ENCODE measurements around the gene CCDC57. TPM values are rescaled to one million over a fixed set of nuclear protein-coding genes. Genes with fewer than 3 reads are reported as not detected.

The CCDC57 gene
- total and polyA plus RNA-seq, 3 experiments from 2014 or later = 39.2 to 77.6 (median 69.8) TPM

- no peaks in the 10 kb centered on the region for H3K36me3 ChIP-seq (ENCODE audit: insufficient read depth, low read length)
- H3K9me3 ChIP-seq (ENCODE audit: low read length) = no peaks in the 10 kb centered on the region
- H3K4me3 Mint-ChIP-seq = peak overlapping the region; percentile 80 to 92 (median 84)
- H3K36me3 Mint-ChIP-seq = no peaks in the 10 kb centered on the region
- H3K27me3 ChIP-seq (ENCODE audit: insufficient read depth, low read length, poor library complexity, severe bottlenecking) = no peaks in the 10 kb centered on the region
- H3K27me3 Mint-ChIP-seq = no peaks in the 10 kb centered on the region
- ChIA-PET POLR2A (interaction anchor here (2.5 kb wide), 1 partner anchor 22 kb away, joined by 10 read pairs; no protein-coding TSS in a partner anchor), CTCF (no interaction called here)
- peak overlapping the region; percentile 49 for H3K4me3 ChIP-seq (ENCODE audit: low read length)
- H3K4me1 Mint-ChIP-seq = peaks cover 5 to 24% (median 11%) of the 10 kb centered on the region in 3 donors
- no peaks in the 10 kb centered on the region for H3K9me3 Mint-ChIP-seq
- DNase-seq = no peak
- H3K27ac ChIP-seq (ENCODE audit: low read depth, low read length) = peak overlapping the region; percentile 54
- H3K27ac Mint-ChIP-seq = peak overlapping the region; percentile 61 to 97 (median 90)
- peaks cover 31% of the 10 kb centered on the region for H3K4me1 ChIP-seq (ENCODE audit: insufficient read depth, low read length)
These were observed 15.1 kb upstream of the CCDC57 start for GRCh38 chr17:82227629-82228277.

DNA sequence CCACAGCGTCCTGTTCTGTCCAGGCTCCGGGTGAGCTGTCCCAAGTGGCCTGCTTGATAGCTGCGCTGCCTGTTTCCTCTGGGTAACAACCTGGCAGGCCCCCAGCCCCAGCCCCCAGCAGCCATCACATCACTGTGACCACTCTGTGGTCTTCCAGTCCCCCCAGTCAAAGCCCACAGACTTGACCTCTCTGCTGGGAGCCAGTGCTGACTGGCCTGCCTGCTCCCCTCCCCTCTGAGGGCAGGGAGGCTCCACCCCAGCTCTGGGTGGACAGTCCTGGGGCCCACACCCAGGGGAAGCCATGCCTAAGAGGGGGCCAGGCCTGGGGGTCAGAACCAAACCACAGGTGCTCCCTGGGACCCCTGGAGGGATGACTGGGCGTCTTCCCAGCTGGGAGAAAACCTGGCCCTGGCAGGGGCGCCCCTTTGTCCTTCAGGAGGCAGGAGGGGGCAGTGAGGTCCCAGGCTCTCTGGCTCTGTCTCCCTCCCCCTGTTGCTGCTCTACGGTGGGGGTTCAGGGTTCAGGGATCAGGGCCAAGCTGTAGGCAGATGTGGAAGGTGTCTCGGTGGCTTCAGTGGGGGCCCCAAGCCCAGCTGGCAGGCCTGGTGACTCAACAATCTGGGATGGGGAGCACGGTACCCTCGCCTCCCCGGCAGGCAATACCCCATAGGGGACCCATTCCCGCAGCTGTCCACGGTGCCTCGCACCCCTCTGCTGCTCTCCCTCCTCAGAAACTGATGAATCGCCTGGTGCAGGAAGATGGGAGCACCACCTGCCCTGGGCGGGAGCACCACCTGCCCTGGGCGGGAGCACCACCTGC is 14.4 kb upstream of the CCDC57 start:
- Histone ChIP-seq H3K4me1 (ENCODE audit: insufficient read depth, low read length) (peaks cover 31% of the 10 kb centered on the region), H3K36me3 (ENCODE audit: insufficient read depth, low read length) (no peaks in the 10 kb centered on the region), H3K27me3 (ENCODE audit: insufficient read depth, low read length, poor library complexity, severe bottlenecking) (no peaks in the 10 kb centered on the region), H3K27ac (ENCODE audit: low read depth, low read length) (peak overlapping the region; percentile 54), H3K9me3 (ENCODE audit: low read length) (no peaks in the 10 kb centered on the region), H3K4me3 (ENCODE audit: low read length) (no peak overlapping the region)
- H3K9me3 Mint-ChIP-seq = no peaks in the 10 kb centered on the region
- H3K27me3 Mint-ChIP-seq = no peaks in the 10 kb centered on the region
- POLR2A ChIA-PET = no interaction called here
- H3K27ac Mint-ChIP-seq = peak overlapping the region in 7 of 8 donors; percentile 47 to 93 (median 90)
- H3K36me3 Mint-ChIP-seq = no peaks in the 10 kb centered on the region
- DNase-seq = no peak
- CTCF ChIA-PET = no interaction called here
- peaks cover 5 to 24% (median 11%) of the 10 kb centered on the region in 3 donors for H3K4me1 Mint-ChIP-seq
- peak overlapping the region in 4 of 7 donors; percentile 33 to 53 (median 44) for H3K4me3 Mint-ChIP-seq

- Histone ChIP-seq H3K4me3 (ENCODE audit: low read length) (no peak overlapping the region), H3K4me1 (ENCODE audit: insufficient read depth, low read length) (peaks cover 25% of the 10 kb centered on the region), H3K27ac (ENCODE audit: low read depth, low read length) (peak overlapping the region; percentile 54), H3K36me3 (ENCODE audit: insufficient read depth, low read length) (no peaks in the 10 kb centered on the region), H3K27me3 (ENCODE audit: insufficient read depth, low read length, poor library complexity, severe bottlenecking) (no peaks in the 10 kb centered on the region), H3K9me3 (ENCODE audit: low read length) (no peaks in the 10 kb centered on the region)
- Mint-ChIP-seq H3K4me1 (peaks cover 5 to 24% (median 11%) of the 10 kb centered on the region in 3 donors), H3K9me3 (no peaks in the 10 kb centered on the region), H3K27ac (peak overlapping the region in 1 of 8 donors; percentile 54), H3K4me3 (no peak overlapping the region), H3K27me3 (no peaks in the 10 kb centered on the region), H3K36me3 (no peaks in the 10 kb centered on the region)
- ChIA-PET POLR2A (no interaction called here), CTCF (no interaction called here)
- DNase-seq = no peak
These were observed 13.6 kb upstream of the CCDC57 start for GRCh38 chr17:82226146-82226808.

GRCh38 chr17:82225368-82226029 is 12.9 kb upstream of the CCDC57 start:
- Mint-ChIP-seq H3K9me3 (no peaks in the 10 kb centered on the region), H3K36me3 (no peaks in the 10 kb centered on the region), H3K27me3 (no peaks in the 10 kb centered on the region), H3K27ac (no peak overlapping the region), H3K4me3 (peak overlapping the region in 1 of 7 donors; percentile 32), H3K4me1 (peaks cover 5 to 24% (median 11%) of the 10 kb centered on the region in 3 donors)
- H3K9me3 ChIP-seq (ENCODE audit: low read length) = no peaks in the 10 kb centered on the region
- no peak overlapping the region for H3K4me3 ChIP-seq (ENCODE audit: low read length)
- H3K27ac ChIP-seq (ENCODE audit: low read depth, low read length) = peak overlapping the region; percentile 54
- POLR2A ChIA-PET = no interaction called here
- peaks cover 22% of the 10 kb centered on the region for H3K4me1 ChIP-seq (ENCODE audit: insufficient read depth, low read length)
- no peaks in the 10 kb centered on the region for H3K36me3 ChIP-seq (ENCODE audit: insufficient read depth, low read length)
- H3K27me3 ChIP-seq (ENCODE audit: insufficient read depth, low read length, poor library complexity, severe bottlenecking) = no peaks in the 10 kb centered on the region
- DNase-seq = no peak
- CTCF ChIA-PET = no interaction called here

DNA sequence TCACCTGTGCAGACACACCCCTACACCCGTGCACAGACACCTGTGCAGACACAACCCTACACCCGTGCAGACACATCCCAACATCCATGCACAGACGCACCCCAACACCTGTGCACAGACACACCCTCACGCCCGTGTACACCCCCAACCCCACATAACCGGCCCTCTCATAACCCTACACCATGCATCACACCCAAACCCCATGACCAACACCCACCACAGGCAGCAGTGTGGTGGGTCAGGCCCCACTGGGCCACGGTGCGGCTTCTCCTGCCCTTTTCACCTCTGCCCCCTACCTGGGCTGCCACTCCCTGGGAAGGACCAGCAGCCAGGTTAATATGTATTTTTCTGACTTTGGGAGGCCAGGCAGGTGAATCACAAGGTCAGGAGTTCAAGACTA is 12.0 kb upstream of the CCDC57 start:
- no peaks in the 10 kb centered on the region for H3K36me3 Mint-ChIP-seq
- no peaks in the 10 kb centered on the region for H3K9me3 Mint-ChIP-seq
- peaks cover 14% of the 10 kb centered on the region for H3K4me1 ChIP-seq (ENCODE audit: insufficient read depth, low read length)
- POLR2A ChIA-PET = no interaction called here
- peaks cover 0 to 16% (median 6%) of the 10 kb centered on the region in 3 donors for H3K4me1 Mint-ChIP-seq
- no peak overlapping the region for H3K27ac ChIP-seq (ENCODE audit: low read depth, low read length)
- DNase-seq = no peak
- no peak overlapping the region for H3K4me3 ChIP-seq (ENCODE audit: low read length)
- no peak overlapping the region for H3K27ac Mint-ChIP-seq
- H3K4me3 Mint-ChIP-seq = no peak overlapping the region
- no peaks in the 10 kb centered on the region for H3K36me3 ChIP-seq (ENCODE audit: insufficient read depth, low read length)
- CTCF ChIA-PET = no interaction called here
- no peaks in the 10 kb centered on the region for H3K9me3 ChIP-seq (ENCODE audit: low read length)
- H3K27me3 ChIP-seq (ENCODE audit: insufficient read depth, low read length, poor library complexity, severe bottlenecking) = no peaks in the 10 kb centered on the region
- no peaks in the 10 kb centered on the region for H3K27me3 Mint-ChIP-seq

DNA sequence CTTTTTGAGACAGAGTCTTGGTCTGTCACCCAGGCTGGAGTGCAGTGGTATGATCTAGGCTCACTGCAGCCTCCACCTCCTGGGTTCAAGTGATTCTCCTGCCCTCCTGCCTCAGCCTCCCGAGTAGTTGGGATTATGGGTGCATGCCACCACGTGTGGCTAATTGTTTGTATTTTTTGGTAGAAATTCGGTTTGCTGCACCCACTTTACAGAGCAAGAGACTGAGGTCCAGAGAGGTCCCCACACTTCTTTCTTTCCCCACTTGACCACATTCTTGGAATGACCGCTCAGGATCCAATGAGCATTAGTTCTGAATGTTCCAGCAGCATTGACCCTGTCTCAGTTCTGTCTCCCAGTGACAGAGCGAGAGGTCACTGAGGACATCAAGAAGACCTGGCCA is 10.9 kb upstream of the CCDC57 start:
- CTCF ChIA-PET = interaction anchor here (1.5 kb wide), 1 partner anchor 17 kb away, joined by 3 read pairs; no protein-coding TSS in a partner anchor
- no peak overlapping the region for H3K27ac ChIP-seq (ENCODE audit: low read depth, low read length)
- Mint-ChIP-seq H3K36me3 (no peaks in the 10 kb centered on the region), H3K9me3 (no peaks in the 10 kb centered on the region), H3K4me3 (no peak overlapping the region), H3K27me3 (no peaks in the 10 kb centered on the region), H3K4me1 (peaks cover 0 to 13% (median 6%) of the 10 kb centered on the region in 3 donors), H3K27ac (peak overlapping the region in 1 of 8 donors; percentile 32)
- POLR2A ChIA-PET = no interaction called here
- no peaks in the 10 kb centered on the region for H3K36me3 ChIP-seq (ENCODE audit: insufficient read depth, low read length)
- no peak for DNase-seq
- no peak overlapping the region for H3K4me3 ChIP-seq (ENCODE audit: low read length)
- H3K9me3 ChIP-seq (ENCODE audit: low read length) = no peaks in the 10 kb centered on the region
- H3K4me1 ChIP-seq (ENCODE audit: insufficient read depth, low read length) = peaks cover 10% of the 10 kb centered on the region
- H3K27me3 ChIP-seq (ENCODE audit: insufficient read depth, low read length, poor library complexity, severe bottlenecking) = no peaks in the 10 kb centered on the region

DNA sequence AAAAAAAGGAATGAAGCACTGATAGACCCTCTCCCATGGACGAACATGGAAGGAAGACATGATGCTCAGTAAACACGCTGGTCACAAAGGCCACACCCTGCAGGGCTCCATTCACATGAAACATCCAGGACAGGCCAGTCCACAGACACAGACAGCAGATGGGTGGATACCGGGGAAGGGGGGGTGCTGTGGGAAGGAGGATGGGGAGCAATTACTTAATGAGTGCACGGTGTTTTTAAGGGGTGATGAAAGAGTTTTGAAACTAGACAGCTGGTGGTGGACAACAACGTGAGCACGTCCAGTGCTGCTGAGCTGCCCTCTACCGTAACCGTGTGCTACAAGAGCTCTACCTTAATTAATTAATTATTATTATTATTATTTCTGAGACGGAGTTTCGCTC is 10.2 kb upstream of the CCDC57 start:
- Histone ChIP-seq H3K27me3 (ENCODE audit: insufficient read depth, low read length, poor library complexity, severe bottlenecking) (no peaks in the 10 kb centered on the region), H3K9me3 (ENCODE audit: low read length) (no peaks in the 10 kb centered on the region), H3K4me1 (ENCODE audit: insufficient read depth, low read length) (peaks cover 6% of the 10 kb centered on the region), H3K4me3 (ENCODE audit: low read length) (no peak overlapping the region), H3K27ac (ENCODE audit: low read depth, low read length) (no peak overlapping the region), H3K36me3 (ENCODE audit: insufficient read depth, low read length) (no peaks in the 10 kb centered on the region)
- H3K27me3 Mint-ChIP-seq = no peaks in the 10 kb centered on the region
- no peak overlapping the region for H3K27ac Mint-ChIP-seq
- no peaks in the 10 kb centered on the region for H3K9me3 Mint-ChIP-seq
- ChIA-PET CTCF (interaction anchor here (1.5 kb wide), 1 partner anchor 17 kb away, joined by 3 read pairs; no protein-coding TSS in a partner anchor), POLR2A (interaction anchor here (0.6 kb wide), 1 partner anchor 11 kb away, joined by 3 read pairs; no protein-coding TSS in a partner anchor)
- no peak for DNase-seq
- peaks cover 0 to 8% (median 6%) of the 10 kb centered on the region in 3 donors for H3K4me1 Mint-ChIP-seq
- no peak overlapping the region for H3K4me3 Mint-ChIP-seq
- no peaks in the 10 kb centered on the region for H3K36me3 Mint-ChIP-seq

Measured in CD8-positive, alpha-beta memory T cell (primary cell).